ENCODE measurements around the gene PRAC1.
"Not testable (repeated sequence)": the region's sequence is repeated elsewhere in the genome, so short reads cannot be mapped to it uniquely, and the experiment has no call there.

PRAC1 gene

GRCh38 chr17:48725288-48726064, 3.2 kb upstream of the PRAC1 start:
- DNase-seq: no peak

- DNase-seq: no peak
Observed at GRCh38 chr17:48725004-48725287, 2.6 kb upstream of the PRAC1 start.

- DNase-seq: peak; percentile 69
Observed at GRCh38 chr17:48724251-48725003, 2.1 kb upstream of the PRAC1 start.

GRCh38 chr17:48723423-48724250, 1.3 kb upstream of the PRAC1 start:
- DNase-seq: peak; percentile 56

GRCh38 chr17:48722915-48723422, 651 bp upstream of the PRAC1 start, which contains the start of gene PRAC2:
PRAC2 (plus strand) TSS chr17:48723185; CDS start chr17:48724411, 1,226 bp downstream.
- peak; percentile 16 for DNase-seq

- no peak for DNase-seq
Observed at GRCh38 chr17:48721009-48721402, 1.3 kb downstream of the PRAC1 start.

- peak; percentile 34 for DNase-seq
Observed at GRCh38 chr17:48720266-48721008, 1.9 kb downstream of the PRAC1 start.

GRCh38 chr17:48719642-48720265, 2.6 kb downstream of the PRAC1 start:
- no peak for DNase-seq

- no peak for DNase-seq
Observed at GRCh38 chr17:48718761-48719641, 3.3 kb downstream of the PRAC1 start.

GRCh38 chr17:48718227-48718760, 4.0 kb downstream of the PRAC1 start:
- DNase-seq: no peak

- no peak for DNase-seq
Observed at GRCh38 chr17:48717367-48718226, 4.7 kb downstream of the PRAC1 start.

- DNase-seq: not testable (repeated sequence)
Observed at GRCh38 chr17:48716549-48716948, 5.8 kb downstream of the PRAC1 start.

GRCh38 chr17:48715496-48716399, 6.6 kb downstream of the PRAC1 start:
- DNase-seq: peak; percentile 80

- no peak for DNase-seq
Observed at GRCh38 chr17:48711128-48711527, 11.2 kb downstream of the PRAC1 start.

GRCh38 chr17:48704361-48705248, 17.7 kb downstream of the PRAC1 start:
- DNase-seq: peak; percentile 60

GRCh38 chr17:48701864-48702532, 20.3 kb downstream of the PRAC1 start:
- DNase-seq: no peak

GRCh38 chr17:48693178-48693577, 29.1 kb downstream of the PRAC1 start:
- DNase-seq: no peak

All from DMS153 (cell line).